HL-60/S4 treated with retinoic acid at 250 ng/mL for 4 days and 3 days (cell line): ENCODE measurements around the gene NOL4L.
"Not testable (repeated sequence)": the region's sequence is repeated elsewhere in the genome, so short reads cannot be mapped to it uniquely, and the experiment has no call there.

Experiments used
- in situ Hi-C: fragments of 300-500 bp; cut with MboI; formaldehyde crosslinking; loops from 2 replicates; pipeline ENCODE4 v1.7.0; 2022; ENCODE audit warnings: low sequenced_read_pairs

The NOL4L gene

DNA sequence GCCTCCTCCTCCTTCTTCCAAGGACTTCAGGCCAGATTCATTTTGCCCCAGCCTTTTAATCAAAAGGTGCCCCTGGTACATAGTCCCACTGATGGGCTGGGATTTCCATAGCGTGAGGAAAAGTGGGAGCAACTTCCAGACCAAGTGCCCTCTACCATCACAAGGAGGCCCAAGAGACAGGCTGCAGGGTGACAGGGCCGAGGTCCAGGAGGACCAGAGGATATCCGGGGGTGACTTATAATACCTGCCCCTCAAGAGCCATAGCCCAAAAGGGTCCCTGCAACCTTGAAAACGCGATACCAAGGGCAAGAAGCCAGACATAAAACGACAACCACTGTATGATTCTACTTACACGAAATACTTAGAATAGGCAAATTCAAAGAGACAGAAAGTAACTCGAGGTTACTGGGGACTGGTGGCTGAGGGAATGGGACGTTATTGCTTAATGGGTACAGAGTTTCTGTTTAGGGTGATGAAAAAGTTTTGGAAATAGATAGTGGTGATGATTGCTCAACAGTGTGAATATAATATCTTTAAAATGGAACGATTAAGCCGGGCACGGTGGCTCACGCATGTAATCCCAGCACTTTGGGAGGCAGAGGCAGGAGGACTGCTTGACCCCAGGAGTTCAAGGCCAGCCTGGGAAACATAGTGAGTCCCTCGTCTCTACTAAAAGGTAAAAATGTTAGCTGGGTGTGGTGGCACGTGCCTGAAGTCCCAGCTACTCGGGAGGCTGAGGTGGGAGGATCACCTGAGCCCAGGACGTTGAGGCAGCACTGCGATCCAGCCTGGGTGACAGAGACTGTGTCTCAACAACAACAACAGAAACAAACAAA, 71.9 kb downstream of the NOL4L start:
- in situ Hi-C loops: no loop called here

DNA sequence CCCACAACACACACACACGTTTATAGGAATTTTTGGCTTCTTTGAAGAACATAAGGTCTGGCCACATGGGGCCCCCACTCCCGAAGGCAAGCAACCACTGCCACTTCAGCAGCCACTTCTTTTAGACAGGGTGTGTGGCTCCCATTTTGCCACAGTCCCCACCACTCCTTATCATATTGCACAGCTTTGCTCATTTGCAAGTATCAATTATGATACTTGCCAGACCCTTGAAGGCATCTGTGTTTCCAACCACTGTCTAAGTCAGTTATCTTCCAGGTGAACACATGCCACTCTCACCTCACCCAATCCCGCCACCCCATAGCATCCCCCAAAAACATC, 73.1 kb downstream of the NOL4L start:
- in situ Hi-C loops: no loop called here

DNA sequence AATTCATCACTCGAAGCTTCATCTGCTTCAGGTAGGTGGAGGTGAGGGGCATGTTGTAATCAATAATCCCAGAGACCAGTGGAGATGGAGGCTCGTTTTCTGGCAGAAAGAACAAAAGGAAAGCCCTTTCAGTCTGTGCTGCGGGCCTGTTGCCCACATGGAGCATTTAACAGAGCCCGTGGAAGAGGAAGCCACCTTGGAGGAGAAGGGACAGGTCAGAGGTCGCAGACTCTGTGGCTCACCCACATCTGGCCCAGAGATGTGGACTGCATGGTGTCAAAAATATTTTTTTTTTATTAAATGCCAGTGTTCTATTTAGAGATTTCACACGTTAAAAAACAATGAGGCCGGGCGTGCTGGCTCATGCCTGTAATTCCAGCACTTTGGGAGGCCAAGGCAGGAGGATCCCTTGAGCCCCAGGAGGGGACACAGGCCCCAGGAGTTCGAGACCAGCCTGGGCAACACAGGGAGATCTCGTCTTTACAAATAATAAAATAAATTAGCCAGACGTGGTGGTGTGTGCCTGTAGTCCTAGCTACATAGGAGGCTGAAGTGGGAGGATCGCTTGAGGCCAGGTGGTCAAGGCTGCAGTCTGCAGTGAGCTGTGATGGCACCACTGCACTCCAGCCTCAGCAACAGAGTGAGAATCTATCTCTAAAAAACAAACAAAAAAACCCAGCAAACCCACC, 73.6 kb downstream of the NOL4L start:
- in situ Hi-C loops: no loop called here

DNA sequence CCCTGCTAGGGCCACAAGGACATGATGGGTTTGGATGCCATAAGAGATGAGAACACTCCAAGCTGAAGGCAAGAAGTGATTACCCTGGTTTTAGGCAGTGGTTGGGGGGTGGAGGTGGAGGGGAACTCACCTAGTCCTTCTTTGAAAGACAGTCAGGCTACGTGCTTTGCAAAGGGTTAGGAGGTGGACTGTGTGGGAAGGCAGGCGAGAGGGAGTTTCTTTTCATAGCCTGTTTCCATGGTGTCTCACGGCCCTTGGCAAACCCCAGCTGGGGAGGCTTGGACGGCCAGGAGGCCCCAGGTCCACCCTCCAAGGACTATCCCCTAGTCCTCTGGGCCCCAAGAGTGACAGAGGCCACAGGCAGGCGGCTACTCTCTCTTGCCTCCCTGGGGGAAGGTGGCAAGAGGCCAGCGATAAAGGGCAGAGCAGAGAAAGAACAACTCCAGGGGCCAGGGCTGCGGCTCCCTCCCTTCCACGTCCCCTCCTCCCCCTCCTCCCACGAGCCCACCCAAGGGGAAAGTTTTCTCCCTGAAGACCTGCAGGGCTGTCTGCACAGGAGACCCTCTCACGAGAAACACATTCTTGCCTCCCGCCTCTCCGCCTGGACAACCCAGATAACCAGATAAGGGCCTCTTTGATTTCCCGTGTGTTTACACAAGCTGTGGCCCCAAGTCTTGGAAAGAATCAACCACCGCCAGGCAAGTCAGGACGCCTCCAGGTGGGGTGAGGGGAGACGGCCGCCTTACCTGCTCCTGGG, 74.4 kb downstream of the NOL4L start:
- in situ Hi-C loops: no loop called here

DNA sequence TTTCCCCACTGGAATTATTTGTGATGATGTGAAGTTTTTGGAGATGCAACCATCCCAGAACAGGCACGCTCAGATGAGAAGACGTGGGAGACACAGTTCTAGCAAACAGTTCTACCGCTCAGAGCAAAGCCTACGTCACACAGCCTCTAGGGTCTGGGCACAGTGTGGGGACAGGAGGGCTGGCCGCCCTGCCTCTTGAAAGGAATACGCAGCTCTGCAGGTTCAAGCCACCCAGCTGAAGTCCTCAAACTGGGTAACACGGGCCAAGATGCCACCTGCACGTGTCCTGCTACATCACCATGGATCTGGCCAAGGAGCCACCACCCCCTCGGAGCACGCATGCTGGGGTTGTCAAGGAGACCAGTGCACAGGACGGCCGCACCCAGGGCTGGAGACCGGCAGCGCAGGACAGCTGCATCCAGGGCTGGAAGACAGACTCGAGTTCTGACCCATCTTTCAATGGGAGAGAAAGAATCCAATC, 75.0 kb downstream of the NOL4L start:
- in situ Hi-C loops: no loop called here

DNA sequence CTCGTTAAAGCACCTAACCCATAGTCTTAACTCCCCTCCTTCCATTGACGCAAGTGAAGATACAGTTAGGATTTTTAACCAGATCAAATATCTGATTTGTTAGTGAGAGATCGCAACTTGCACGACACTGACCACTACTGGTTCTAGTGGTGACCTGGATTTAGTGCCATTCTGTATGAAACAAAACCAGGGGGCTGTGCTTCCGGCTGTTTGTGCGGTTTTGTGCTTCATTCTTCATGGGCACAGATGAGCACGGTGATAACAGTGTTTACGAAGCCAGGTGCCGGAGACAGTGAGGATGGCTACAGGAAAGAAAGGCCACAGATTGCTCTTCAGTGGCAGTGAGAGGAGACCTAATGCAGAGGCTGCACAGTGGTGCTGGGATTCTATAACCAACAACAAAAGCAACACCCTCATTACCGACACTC, 75.5 kb downstream of the NOL4L start:
- in situ Hi-C loops: no loop called here

DNA sequence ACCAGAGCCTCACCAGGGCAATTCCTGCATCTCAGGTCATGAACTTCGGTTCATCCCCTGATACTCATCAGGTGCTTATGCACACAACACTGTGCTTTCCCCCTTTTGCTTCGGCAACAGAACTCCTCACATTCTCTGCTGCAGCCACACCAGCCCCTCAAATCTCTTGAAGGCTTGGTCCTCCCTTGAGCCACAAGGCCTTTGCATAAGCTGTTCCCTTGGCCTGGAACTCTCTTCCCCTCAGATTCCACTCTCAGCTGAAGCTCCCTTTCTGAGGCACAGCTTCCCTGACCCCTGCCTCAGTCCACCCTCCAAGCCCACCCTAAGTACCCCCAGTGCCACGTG, 76.4 kb downstream of the NOL4L start:
- in situ Hi-C loops: no loop called here

DNA sequence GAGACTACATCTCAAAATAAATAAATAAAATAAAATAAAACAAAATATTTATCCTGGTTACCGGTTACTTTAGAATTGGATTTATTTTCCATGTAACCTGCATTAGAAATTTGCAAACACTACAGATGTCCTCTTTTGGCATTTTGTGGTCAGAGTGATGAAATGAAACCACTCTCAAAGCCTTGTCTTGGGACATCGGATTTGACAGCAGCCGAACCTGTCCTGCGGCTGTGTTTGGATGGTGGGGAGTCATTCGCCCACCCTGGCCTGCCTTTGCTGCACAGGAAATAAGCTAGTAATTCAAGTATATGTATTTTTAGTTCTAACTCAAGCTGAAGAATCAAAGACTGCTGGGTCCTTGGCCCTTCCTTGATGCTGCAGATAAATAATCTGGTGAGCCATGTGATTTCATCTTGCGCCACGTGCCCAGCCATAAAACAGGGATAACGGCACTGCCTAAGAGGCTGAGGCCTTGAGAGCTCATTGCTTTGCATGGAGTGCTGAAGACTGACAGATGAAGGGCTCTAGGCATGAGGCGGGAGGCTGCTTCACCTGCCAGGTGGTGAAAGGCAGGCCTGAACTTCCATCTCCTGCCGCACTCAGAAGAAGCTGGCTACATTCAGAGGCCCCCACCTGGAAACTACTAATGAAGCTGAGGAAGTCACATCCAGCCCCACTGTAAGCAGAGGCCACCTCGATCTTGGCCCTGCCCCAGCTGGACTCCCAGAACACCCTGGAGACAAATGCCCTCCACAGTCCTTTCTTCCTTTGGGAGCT, 76.9 kb downstream of the NOL4L start:
- in situ Hi-C loops: no loop called here

DNA sequence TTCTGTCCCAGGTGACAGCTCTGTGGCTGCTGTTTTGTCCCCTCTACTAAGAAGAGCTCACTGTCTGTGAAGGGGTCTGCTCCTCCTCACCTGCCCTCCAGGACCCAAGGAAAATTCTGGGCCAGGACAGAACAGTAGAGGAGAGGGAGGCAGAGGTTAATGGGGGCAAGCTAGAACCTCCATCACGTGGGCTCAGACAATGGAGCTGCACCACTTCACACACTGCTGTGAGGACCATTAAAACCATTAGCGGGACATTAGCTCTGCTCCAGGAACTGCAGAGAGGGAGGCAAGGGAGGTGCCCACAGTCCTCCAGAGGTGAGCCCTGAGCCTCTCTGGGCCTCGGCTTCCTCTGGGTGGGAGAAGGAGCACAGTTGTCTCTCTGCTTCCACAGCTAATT, 78.4 kb downstream of the NOL4L start:
- in situ Hi-C loops: no loop called here

DNA sequence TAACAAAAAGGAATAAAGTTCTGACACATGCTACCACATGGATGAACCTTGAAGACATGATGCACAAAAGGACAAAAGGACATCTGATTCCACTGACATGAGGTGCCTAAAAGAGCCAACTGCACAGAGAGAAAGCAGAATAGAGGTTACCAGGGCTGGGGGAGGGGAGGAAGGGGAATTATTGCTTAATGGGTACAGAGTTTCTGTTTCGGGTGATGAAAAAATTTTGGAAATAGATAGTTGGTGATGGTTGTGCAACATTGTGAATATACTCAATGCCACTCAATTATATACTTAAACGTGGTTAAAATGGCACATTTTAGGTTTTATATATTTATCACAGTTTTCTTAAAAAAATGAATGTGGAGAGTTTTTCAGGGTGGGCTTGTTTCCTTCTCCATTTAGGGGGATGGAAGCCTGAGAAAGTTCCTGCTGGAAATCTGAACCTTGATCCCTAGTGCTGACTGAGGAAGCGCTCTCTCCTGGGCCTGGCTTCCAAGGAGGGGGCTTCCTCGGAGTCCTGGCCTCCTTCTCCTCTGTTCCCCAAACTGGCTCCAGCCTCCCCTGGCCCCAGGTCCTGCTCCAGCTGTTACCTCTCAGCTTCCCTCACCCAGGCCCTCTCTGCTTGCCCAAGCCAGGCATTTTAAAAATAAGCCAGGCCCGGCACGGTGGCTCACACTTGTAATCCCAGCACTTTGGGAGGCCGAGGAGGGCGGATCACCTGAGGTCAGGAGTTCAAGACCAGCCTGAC, 79.2 kb downstream of the NOL4L start:
- in situ Hi-C loops: no loop called here

DNA sequence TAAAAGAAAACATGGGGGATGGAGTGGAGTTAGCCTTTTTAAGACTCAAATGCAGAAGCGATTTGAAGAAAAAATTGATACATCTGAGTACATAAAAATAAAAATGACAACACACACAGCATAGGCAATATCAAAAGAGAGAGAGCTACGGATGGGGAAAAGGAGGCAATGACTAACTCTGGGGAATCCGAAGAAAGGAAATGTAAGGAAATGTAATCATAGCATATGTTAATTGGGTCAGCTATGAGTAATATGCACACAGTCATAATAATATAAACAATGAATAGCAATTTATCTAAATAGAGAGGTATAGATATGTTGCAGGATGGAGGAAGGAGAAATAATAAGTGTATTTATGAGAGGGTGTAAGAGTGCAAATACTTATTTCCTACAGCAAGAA, 83.4 kb downstream of the NOL4L start:
- in situ Hi-C loops: no loop called here

DNA sequence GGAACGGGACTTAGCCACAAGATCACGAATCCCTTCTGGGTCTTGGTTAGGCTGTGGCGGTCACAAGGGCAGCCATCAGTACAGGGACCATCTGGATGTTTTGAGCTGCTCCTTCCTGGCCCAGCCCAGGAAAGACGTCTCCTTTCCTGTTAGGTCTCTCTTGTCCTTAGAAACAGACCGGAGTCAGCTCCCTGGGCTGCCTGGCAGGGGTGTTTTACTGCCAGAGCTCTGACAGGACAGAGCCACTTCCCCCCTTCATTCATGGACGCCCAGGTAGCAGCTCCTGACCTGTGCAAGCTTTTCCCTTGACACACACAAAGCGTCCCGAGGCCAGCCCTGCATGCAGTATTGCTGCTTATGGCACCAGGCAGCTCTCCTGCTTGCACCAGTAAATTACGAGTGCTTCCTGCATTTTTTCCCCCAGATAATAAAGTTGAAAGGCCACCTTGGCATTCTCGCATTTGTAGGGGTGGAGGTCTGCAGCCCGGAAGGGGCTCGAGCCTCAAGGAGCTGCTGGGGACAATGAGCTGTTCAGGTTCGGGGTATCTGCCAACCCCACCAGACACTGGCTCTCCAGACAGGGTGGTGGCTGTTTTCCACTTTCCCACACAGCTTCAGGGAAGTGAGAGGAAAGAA, 87.4 kb downstream of the NOL4L start:
- in situ Hi-C loops: no loop called here

DNA sequence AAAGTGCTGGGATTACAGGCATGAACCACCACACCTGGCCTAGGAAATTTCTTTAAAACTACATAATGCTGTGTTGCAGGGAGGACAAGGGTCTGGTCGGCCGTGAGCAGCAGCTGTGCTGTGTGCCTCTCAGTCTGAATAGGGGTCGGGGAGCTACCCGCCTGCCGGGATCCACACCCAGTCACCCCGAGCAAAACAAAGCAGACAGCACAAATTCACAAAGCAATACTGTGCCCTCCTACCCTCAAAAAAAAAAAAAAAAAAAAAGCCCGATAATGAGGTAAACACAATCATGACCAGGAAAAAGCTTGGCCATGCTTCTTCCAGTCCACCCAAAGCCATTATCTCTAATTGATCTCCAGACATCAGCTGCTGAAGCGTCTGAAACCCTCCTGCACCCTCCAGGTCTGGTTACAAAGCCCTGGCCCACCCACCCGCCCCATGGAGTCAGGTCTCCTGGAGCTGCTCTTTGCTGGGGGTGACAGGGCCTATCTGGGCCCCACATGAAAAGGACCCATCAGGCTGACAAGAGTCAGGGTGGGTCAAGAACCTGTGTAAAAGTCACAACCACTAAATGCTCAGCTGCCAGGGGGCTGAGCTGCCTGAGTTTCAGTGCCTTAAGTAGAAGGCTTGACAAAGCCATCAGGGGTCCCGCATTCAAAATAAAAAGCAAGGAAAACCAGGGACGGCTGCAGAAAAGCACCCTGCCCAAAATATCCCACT, 88.2 kb downstream of the NOL4L start:
- in situ Hi-C loops: no loop called here

DNA sequence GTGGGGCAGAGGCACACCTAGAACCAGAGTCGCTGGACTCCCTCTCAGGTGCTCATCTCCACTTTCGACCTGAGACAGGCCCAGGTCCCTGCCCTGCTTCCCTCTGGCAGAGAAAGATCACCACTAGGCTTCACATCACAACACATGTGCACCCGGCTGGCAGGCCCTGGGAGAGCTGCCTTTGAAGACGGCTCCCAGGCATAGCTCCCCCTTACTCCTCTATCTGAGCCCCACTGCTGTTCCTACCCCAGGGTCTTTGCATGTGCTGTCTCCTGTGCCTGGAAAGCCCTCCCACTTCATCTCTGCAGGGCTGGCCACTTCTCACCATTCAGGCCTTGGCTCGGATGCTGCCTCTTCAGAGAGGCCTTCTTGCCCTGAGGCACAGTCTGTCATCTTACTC, 89.2 kb downstream of the NOL4L start:
- in situ Hi-C loops: no loop called here

DNA sequence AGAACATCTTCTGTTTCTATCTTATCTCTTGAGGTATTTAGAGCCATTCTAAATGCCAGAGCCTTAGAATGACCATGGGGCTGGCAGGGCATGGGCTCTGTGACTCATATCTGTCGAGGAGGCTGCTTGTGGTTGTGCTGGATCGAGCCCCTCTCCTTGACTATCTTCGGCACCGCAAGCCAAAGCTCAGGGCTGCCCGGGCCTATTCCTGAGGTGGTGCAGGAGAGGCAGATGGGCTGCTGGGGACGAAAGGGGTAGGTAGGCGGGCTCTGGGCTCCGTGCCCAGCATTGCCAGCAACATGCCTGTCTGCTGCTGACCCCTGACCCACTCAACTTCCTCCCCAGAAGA, 89.9 kb downstream of the NOL4L start:
- in situ Hi-C loops: no loop called here

DNA sequence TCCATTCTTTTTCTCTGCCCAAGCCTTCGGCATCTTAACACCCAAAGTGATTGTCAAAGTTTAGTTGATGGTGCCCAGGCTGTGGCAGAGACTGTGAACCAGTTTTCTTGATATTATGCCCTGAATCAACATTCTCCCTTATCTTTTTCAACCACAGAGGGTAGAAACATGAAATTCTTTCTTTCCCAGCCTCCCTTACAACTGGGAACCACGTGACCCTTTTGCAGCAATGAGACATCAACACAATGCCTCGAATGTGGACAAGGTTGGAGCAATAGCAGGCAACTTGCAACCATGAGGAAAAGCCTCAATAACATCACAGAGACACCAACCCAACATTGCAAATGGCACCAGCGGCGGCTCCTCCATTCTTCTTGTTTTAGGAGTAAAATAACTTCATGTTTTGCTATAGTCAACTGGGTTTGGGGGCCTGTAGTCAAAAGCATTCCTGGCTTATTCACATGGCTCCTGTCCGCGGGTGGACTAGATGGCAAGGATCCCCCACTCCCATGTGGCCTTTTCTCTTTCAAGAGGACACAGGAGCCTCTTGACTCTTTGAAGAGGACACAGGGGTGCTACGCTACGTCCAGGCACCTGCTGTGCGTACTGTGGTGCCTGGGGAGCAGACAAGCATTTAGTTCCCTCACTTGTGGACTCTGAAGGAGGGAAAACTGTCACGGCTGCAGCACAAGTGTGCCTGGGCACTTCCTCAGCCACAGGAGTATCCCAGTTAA, 90.5 kb downstream of the NOL4L start:
- in situ Hi-C loops: no loop called here

DNA sequence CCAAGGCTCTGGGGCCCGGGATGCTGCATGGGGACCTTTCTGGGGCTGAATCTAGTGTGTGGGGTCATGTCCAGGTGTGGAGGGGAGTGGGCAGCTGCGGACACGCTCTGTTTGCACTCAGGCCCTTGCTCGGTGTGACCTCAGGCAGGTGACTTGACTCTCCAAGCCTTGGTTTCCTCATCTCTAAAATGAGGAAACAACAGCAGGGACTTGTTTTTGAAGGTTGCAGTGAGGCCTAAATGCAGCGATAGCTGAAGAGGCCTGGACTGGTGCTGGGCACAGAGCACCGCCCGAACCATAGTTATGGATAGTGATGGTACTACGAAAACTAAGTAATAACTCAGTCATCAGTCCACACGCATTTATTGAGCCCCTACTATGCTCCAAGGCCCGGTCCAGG, 91.8 kb downstream of the NOL4L start:
- in situ Hi-C loops: no loop called here

DNA sequence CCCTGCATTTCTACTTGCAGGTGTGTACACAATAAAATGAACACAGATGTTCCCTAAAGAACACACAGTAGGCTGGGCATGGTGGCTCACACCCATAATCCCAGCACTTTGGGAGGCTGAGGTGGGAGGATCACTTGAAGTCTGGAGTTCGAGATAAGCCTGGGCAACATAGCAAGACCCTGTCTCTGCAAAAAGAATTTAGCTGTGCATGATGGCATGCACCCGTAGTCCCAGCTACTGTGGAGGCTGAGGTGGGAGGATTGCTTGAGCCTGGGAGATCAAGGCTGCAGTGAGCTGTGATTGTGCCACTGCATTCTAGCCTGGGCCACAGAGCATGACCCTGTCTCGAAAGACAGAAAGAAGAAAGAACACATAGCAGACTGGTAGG, 93.4 kb downstream of the NOL4L start:
- in situ Hi-C loops: not testable (repeated sequence)
